Peyer's patch (tissue), 4 donors: ENCODE results near the gene APH1B.

Experiments
- CTCF ChIP-seq, 6 experiments: fragments of 450-650 bp in 4 of 6; fragments of 200-600 bp in 2 of 6; sonication (generic) in 1 of 6; IDR thresholded peaks; one replicate each; pipeline ENCODE4 v1.5.1; 2017 to 2019; ENCODE audit warnings: antibody characterized with exemption in 6 of 6, mild to moderate bottlenecking in 3 of 6, moderate library complexity in 1 of 6
- POLR2A ChIP-seq, 2 donors: fragments of 450-650 bp; IDR thresholded peaks; one replicate each; pipeline ENCODE4 v1.5.1; 2017; ENCODE audit warnings: antibody characterized with exemption in 2 of 2, mild to moderate bottlenecking in 2 of 2, moderate library complexity in 2 of 2

- TF ChIP-seq CTCF (IDR thresholded peaks at IDR 0.05) (no peak), POLR2A (IDR thresholded peaks at IDR 0.05) (no peak)
These were observed 52.4 kb downstream of the APH1B start for GRCh38 chr15:63329567-63330350.
